A673 (cell line): ENCODE measurements around the gene ATP2B2. TPM values are rescaled to one million over a fixed set of nuclear protein-coding genes. Genes with fewer than 3 reads are reported as not detected.

Source experiments
- BruUV-seq: library from RNA; stranded (reverse); fragments of 400-500 nt; replicated peaks from 2 replicates; lab custom pipeline; 2021; lab: Mats Ljungman, UMichigan
- CTCF ChIA-PET: fragments of 300-600 bp; sonication (Branson Sonifier 250); formaldehyde crosslinking; loops from one replicate; lab custom pipeline; 2022; ENCODE audit warnings: antibody characterized with exemption; lab: Charles Lee
- POLR2A ChIA-PET: fragments of 300-600 bp; sonication (Branson Sonifier 250); formaldehyde crosslinking; loops from one replicate; lab custom pipeline; 2022; ENCODE audit warnings: antibody characterized with exemption; ENCODE audit not compliant: low non-redundant PET; lab: Charles Lee
- DNase-seq: peaks from one replicate; pipeline ENCODE4 v3.0.0-alpha.2; 2015; ENCODE audit warnings: low spot score
- H3K27ac ChIP-seq: fragments of 200-600 bp; sonication (generic); 2 replicates; pipeline ENCODE4 v1.5.1; 2016; ENCODE audit warnings: mixed run types, low read depth, mild to moderate bottlenecking, mixed read lengths, antibody characterized with exemption, low read length; ENCODE audit not compliant: poor library complexity, severe bottlenecking
- H3K27me3 ChIP-seq: fragments of 200-600 bp; sonication (generic); replicated peaks from 2 replicates; pipeline ENCODE4 v1.6.1; 2017; ENCODE audit warnings: mixed run types, low read depth, mild to moderate bottlenecking, mixed read lengths, antibody characterized with exemption, low read length; ENCODE audit not compliant: insufficient read depth, poor library complexity
- H3K36me3 ChIP-seq: fragments of 200-600 bp; sonication (generic); 2 replicates; pipeline ENCODE4 v1.6.1; 2016; ENCODE audit warnings: mixed run types, mild to moderate bottlenecking, mixed read lengths, antibody characterized with exemption, low read length; ENCODE audit not compliant: insufficient read depth, poor library complexity, severe bottlenecking
- H3K4me1 ChIP-seq: fragments of 200-600 bp; sonication (generic); 2 replicates; pipeline ENCODE4 v1.6.1; 2017; ENCODE audit warnings: mixed run types, mild to moderate bottlenecking, mixed read lengths, antibody characterized with exemption, low read length; ENCODE audit not compliant: insufficient read depth, poor library complexity, severe bottlenecking
- H3K4me3 ChIP-seq: fragments of 200-600 bp; sonication (generic); 2 replicates; pipeline ENCODE4 v1.5.1; 2016; ENCODE audit warnings: low read depth, mixed run types, mild to moderate bottlenecking, mixed read lengths, low read length; ENCODE audit not compliant: poor library complexity, severe bottlenecking
- H3K9me3 ChIP-seq: fragments of 200-600 bp; sonication (generic); 2 replicates; pipeline ENCODE4 v1.6.1; 2016; ENCODE audit warnings: mixed run types, low read depth, mild to moderate bottlenecking, mixed read lengths, antibody characterized with exemption, low read length; ENCODE audit not compliant: poor library complexity, severe bottlenecking
- EZH2 ChIP-seq: fragments of 200-600 bp; sonication (generic); IDR thresholded peaks from 2 replicates; pipeline ENCODE4 v1.6.1; 2017; ENCODE audit warnings: borderline replicate concordance, low read depth, mild to moderate bottlenecking, mixed read lengths, antibody characterized with exemption, low read length; ENCODE audit not compliant: poor library complexity, severe bottlenecking
- intact Hi-C: fragments of 100-400 bp; cut with micrococcal nuclease; formaldehyde crosslinking; loops from one replicate; pipeline ENCODE4 v1.10.0; 2022; ENCODE audit not compliant: unreplicated experiment
- total RNA-seq: library from RNA; stranded (reverse); gene quantifications from 2 replicates; pipeline ENCODE4 v1.2.3, GENCODE V29; 2021
- TF ChIP-seq, protein P1 (sequence below): fragments of 300-800, 200-600 bp; sonication (generic); conservative IDR thresholded peaks from 2 replicates; pipeline ENCODE4 v1.5.1; 2017; ENCODE audit warnings: low read depth, mild to moderate bottlenecking, antibody characterized with exemption, low read length, moderate library complexity, mixed read lengths

The ATP2B2 gene
- total RNA-seq, 1 experiment from 2014 or later, result 0.17 TPM

DNA sequence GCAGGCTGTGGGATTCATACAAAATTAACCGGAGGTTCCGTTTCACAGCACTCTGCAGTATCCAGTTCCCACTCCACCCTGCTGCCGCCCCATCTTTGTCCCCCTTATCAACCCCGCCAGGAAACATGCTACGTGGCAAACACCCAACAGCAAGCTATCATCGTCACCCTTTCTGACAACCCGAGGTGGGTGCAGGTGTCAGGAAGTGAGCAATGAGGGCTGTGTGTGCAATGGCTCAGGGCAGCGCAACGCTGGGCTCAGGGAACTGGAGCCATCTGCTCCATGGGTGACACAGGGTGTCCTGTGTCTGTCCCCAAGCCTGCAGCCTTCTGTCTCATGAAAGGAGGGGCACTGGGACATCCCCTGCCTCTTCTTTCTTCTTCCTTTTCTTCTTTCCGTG is 60.9 kb downstream of the ATP2B2 start:
- no peak for TF ChIP-seq EZH2
- TF ChIP-seq, protein P1, sequence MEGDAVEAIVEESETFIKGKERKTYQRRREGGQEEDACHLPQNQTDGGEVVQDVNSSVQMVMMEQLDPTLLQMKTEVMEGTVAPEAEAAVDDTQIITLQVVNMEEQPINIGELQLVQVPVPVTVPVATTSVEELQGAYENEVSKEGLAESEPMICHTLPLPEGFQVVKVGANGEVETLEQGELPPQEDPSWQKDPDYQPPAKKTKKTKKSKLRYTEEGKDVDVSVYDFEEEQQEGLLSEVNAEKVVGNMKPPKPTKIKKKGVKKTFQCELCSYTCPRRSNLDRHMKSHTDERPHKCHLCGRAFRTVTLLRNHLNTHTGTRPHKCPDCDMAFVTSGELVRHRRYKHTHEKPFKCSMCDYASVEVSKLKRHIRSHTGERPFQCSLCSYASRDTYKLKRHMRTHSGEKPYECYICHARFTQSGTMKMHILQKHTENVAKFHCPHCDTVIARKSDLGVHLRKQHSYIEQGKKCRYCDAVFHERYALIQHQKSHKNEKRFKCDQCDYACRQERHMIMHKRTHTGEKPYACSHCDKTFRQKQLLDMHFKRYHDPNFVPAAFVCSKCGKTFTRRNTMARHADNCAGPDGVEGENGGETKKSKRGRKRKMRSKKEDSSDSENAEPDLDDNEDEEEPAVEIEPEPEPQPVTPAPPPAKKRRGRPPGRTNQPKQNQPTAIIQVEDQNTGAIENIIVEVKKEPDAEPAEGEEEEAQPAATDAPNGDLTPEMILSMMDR, result no peak
- H3K36me3 ChIP-seq, result no peaks in the 10 kb centered on the region
- H3K4me1 ChIP-seq, result peaks cover 4% of the 10 kb centered on the region
- H3K27ac ChIP-seq, result no peak overlapping the region
- H3K9me3 ChIP-seq, result no peaks in the 10 kb centered on the region
- intact Hi-C loops, result no loop called here
- POLR2A ChIA-PET, result no interaction called here
- BruUV-seq, result no TSS peak
- CTCF ChIA-PET, result no interaction called here
- DNase-seq, result no peak
- H3K4me3 ChIP-seq, result no peak overlapping the region
- no peaks in the 10 kb centered on the region for H3K27me3 ChIP-seq

DNA sequence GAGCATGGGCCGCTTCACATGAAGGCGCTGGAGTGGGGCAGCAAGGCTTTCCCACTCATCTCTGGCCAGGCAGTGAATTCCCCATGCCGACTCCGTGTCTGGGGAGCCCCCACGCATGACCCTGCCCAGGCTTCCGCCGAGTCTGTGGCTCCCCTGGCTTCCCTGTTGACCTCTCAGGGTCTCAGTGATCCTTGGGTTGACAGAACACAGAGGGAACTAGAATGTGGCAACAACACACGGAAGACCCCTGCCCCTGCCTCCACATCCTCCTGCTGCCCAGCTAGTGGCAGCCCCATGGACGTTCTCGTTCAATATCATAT is 61.3 kb downstream of the ATP2B2 start:
- H3K9me3 ChIP-seq, result no peaks in the 10 kb centered on the region
- ChIA-PET POLR2A (no interaction called here), CTCF (no interaction called here)
- TF ChIP-seq, protein P1, result no peak
- no peak for TF ChIP-seq EZH2
- BruUV-seq, result no TSS peak
- peaks cover 4% of the 10 kb centered on the region for H3K4me1 ChIP-seq
- no peak overlapping the region for H3K4me3 ChIP-seq
- no peaks in the 10 kb centered on the region for H3K27me3 ChIP-seq
- DNase-seq, result no peak
- no peaks in the 10 kb centered on the region for H3K36me3 ChIP-seq
- H3K27ac ChIP-seq, result no peak overlapping the region
- intact Hi-C loops, result no loop called here

DNA sequence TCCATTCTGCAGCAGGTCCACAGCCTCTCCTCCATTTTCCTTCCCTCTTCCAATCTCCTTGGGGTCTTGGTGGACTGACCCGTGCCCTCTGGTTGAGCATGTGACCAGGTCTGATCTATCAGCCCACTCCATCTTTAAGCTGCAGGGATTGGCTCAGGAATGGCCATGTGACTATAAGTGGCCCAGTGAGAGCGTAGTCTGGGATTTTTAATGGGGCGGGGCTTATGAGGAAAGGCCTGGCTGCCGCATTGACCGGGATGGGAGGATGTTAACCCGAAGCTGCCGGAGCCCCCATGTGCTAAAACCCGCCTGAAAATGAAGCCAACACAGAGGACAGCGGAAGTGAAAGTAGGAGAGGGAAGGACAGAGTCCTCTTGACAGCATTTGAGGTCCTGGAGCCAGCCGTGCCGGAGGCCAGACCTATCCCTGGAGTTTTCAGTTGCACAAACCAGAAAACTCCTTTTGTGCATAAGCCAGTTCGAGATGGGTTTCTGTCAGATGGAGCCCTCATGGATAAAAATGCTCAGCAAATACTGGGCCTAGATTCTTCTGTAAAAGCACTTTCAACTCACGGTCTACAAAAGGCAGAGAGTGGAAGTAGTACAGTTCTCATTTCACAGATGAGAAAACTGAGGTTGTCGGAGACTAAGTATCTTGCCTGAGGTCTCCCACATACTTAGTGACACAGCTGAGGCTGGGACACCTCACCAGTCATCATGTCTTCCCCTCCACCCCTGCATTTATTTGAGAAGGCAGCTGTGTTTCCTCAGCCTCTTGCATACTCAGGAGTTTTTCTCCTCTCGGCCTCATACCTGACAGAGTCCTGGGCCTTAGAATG is 61.9 kb downstream of the ATP2B2 start:
- no peak overlapping the region for H3K4me3 ChIP-seq
- H3K27ac ChIP-seq, result no peak overlapping the region
- no peaks in the 10 kb centered on the region for H3K9me3 ChIP-seq
- DNase-seq, result no peak
- TF ChIP-seq EZH2, result no peak
- TF ChIP-seq, protein P1, result no peak
- no peaks in the 10 kb centered on the region for H3K36me3 ChIP-seq
- ChIA-PET POLR2A (no interaction called here), CTCF (no interaction called here)
- BruUV-seq, result no TSS peak
- H3K4me1 ChIP-seq, result peaks cover 4% of the 10 kb centered on the region
- no peaks in the 10 kb centered on the region for H3K27me3 ChIP-seq
- intact Hi-C loops, result no loop called here
